Sigmoid colon (tissue), 7 donors: ENCODE results near the gene TMEM176A. TPM values are rescaled to one million over a fixed set of nuclear protein-coding genes. Genes with fewer than 3 reads are reported as not detected.

Experiments
- DNase-seq: peaks from one replicate; pipeline ENCODE4 v3.0.0-alpha.2; 2019
- H3K27ac ChIP-seq, 4 donors: fragments of 200-600 bp; sonication (generic); one replicate each; pipeline ENCODE4 v1.5.1; 2016 to 2019; ENCODE audit warnings: mild to moderate bottlenecking in 1 of 4
- H3K27me3 ChIP-seq, 3 donors: fragments of 200-600 bp; sonication (generic); one replicate each; pipeline ENCODE4 v1.5.1; 2019; ENCODE audit warnings: mild to moderate bottlenecking in 1 of 3
- H3K36me3 ChIP-seq, 4 donors: fragments of 200-600 bp; sonication (generic); one replicate each; pipeline ENCODE4 v1.5.1; 2016 to 2019
- H3K4me1 ChIP-seq, 4 donors: fragments of 200-600 bp; sonication (generic); one replicate each; pipeline ENCODE4 v1.5.1; 2017 to 2019
- H3K4me3 ChIP-seq, 4 donors: fragments of 200-600 bp; sonication (generic); one replicate each; pipeline ENCODE4 v1.5.1; 2017 to 2019; ENCODE audit warnings: mild to moderate bottlenecking in 2 of 4, moderate library complexity in 1 of 4
- H3K9me3 ChIP-seq, 4 donors: fragments of 200-600 bp in 3 of 4; sonication (generic) in 3 of 4; one replicate each; pipeline versions ENCODE4 v1.5.1 to v1.6.1; 2013 to 2019
- EP300 ChIP-seq, 4 donors: sonication (generic); formaldehyde crosslinking; IDR thresholded peaks; one replicate each; pipeline ENCODE4 v1.6.1; 2017; ENCODE audit warnings: antibody characterized with exemption in 4 of 4
- POLR2A ChIP-seq, 2 donors: fragments of 450-650 bp; IDR thresholded peaks; one replicate each; pipeline ENCODE4 v1.6.1; 2016; ENCODE audit warnings: antibody characterized with exemption in 2 of 2, mild to moderate bottlenecking in 2 of 2, moderate library complexity in 2 of 2
- POLR2AphosphoS5 ChIP-seq, 4 donors: sonication (generic); formaldehyde crosslinking; IDR thresholded peaks; one replicate each; pipeline ENCODE4 v1.6.1; 2017; ENCODE audit warnings: antibody characterized with exemption in 4 of 4
- WGBS, 2 donors: extraction: QIAGEN DNeasy Blood & Tissue Kit; methylation state at CpG; one replicate each; pipeline ENCODE4 v1.1.7; 2013; 5-methylcytosine and 5-hydroxymethylcytosine counted together
- intact Hi-C: fragments of 100-400 bp; cut with DNase I; formaldehyde crosslinking; loops from one replicate; pipeline ENCODE4 v1.15.1; 2023
- polyA plus RNA-seq, 3 donors: library from polyadenylated mRNA; stranded (reverse); fragments of 200-250 nt; gene quantifications; one replicate each; pipeline ENCODE4 v1.2.3, GENCODE V29; 2013
- total RNA-seq, 4 donors: library from RNA; depleted of rRNA; stranded (reverse); fragments of >200 nt; gene quantifications; one replicate each; pipeline ENCODE4 v1.1.0, GENCODE V29; 2016
- TF ChIP-seq, protein P1 (sequence below), 4 experiments: fragments of 450-650 bp in 3 of 4; fragments of 200-600 bp in 1 of 4; IDR thresholded peaks; one replicate each; pipeline ENCODE4 v1.5.1; 2016 to 2019; ENCODE audit warnings: antibody characterized with exemption in 4 of 4, mild to moderate bottlenecking in 3 of 4, moderate library complexity in 2 of 4
- donor health status: healthy with polysubstance abuse.
- donor health status: Bipolar disorder and iron deficiency.
- donor health status: healthy.

TMEM176A gene
- total and polyA plus RNA-seq, 7 donors, result 19.9 to 150 (median 28.1) TPM

DNA sequence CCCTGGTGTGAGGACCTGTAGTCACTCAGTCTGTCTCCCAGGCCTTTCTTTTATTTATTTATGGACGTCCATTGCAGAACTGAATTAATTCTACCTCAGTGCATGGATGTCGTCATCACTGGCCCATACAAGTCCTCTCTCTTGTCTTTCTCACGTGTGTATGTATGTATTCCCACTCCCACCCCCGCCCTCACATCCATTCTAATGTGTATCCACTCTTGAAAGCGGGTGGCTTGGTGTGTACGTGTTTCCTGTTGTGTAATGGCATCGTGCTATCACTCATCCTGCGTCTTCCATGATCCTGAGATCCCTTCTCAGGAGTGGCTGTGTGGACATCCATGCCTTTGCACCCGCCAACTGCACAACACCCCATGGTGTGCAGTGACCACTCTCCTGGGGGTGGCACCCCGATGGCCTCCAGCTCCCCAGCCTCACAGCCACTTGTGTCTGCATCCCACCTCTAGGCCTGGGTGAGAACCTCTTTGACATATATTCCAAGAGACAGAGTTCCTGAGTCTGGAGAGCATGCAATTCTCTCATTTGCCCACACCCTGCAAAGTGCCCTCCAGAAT, 48.7 kb downstream of the TMEM176A start:
- peaks cover 0 to 12% (median 0%) of the 10 kb centered on the region in 4 donors for H3K4me1 ChIP-seq
- H3K9me3 ChIP-seq, result no peaks in the 10 kb centered on the region
- TF ChIP-seq POLR2A (IDR thresholded peaks at IDR 0.05) (no peak), EP300 (IDR thresholded peaks at IDR 0.05) (no peak), POLR2AphosphoS5 (IDR thresholded peaks at IDR 0.05) (no peak)
- TF ChIP-seq, protein P1, sequence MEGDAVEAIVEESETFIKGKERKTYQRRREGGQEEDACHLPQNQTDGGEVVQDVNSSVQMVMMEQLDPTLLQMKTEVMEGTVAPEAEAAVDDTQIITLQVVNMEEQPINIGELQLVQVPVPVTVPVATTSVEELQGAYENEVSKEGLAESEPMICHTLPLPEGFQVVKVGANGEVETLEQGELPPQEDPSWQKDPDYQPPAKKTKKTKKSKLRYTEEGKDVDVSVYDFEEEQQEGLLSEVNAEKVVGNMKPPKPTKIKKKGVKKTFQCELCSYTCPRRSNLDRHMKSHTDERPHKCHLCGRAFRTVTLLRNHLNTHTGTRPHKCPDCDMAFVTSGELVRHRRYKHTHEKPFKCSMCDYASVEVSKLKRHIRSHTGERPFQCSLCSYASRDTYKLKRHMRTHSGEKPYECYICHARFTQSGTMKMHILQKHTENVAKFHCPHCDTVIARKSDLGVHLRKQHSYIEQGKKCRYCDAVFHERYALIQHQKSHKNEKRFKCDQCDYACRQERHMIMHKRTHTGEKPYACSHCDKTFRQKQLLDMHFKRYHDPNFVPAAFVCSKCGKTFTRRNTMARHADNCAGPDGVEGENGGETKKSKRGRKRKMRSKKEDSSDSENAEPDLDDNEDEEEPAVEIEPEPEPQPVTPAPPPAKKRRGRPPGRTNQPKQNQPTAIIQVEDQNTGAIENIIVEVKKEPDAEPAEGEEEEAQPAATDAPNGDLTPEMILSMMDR (IDR thresholded peaks at IDR 0.05), result no peak
- H3K27me3 ChIP-seq, result peaks cover 0 to 6% (median 6%) of the 10 kb centered on the region in 3 donors
- peak; percentile 29 for DNase-seq
- intact Hi-C loops, result no loop called here
- H3K36me3 ChIP-seq, result no peaks in the 10 kb centered on the region
- WGBS, 2 donors, result 90 to 91% methylated on average over 10 of the region's 10 CpGs
- H3K4me3 ChIP-seq, result no peak overlapping the region
- no peak overlapping the region for H3K27ac ChIP-seq

DNA sequence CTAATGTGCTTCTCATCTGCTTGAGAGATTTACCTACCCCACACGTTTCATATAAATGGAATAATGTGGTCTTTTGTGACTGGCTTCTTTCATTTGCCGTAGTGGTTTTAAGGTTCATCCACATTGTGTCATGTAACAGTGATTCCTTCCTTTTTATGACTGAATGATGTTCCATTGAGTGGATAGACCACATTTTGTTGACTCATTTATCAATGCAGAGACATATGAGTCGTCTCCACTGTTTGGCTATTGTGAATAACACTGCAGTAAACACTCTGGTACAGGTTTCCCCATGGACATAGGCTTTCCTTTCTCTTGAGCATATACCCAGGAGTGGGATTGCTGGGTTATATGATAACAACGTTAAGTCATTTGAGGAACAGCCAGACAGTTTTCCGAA, 49.7 kb downstream of the TMEM176A start:
- WGBS, 2 donors, result 87 to 88% methylated on average over 5 of the region's 5 CpGs
- intact Hi-C loops, result no loop called here

DNA sequence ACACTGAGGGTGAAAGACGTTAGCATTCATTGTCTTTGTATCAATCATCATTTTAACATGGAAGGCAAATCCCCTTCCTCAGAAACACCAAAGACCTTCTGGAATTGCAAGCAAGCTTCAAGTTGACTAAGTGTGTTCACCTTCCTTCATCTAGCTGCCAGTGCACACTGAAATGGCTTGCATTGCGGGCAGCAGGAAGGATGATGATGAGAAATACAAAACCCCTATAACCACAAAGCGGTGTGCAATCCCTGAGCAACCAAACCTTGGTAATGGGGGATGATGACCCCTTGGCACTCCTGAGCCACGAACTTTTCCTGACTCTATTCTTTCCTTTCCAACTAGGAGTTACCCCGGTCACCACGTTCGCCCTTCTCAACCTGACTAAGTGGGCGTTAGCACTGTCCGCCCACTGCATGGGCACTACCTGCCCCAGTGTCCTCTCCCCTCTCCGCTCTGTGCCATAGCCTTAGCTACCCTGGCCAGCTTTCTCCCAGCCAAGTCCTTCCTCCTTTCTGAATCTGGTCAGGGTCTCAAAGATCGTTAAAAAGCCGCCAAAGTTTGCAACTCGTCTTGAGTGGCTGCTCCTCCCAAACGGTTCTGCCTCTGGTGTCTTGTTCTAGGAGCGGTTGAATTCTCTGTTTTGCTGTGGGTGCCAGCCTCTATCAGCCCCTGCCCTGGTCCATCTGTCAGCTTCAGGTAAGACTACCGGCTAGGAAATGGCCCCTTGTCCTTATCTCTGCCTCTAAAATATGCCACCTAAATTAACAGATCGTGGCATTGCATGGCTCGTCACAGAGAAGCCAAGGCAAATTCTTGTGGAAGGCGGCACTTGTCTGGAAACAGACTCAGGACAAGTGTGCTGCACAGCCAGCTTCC, 51.2 kb downstream of the TMEM176A start:
- WGBS, 2 donors, result 72 to 79% methylated on average over 19 of the region's 19 CpGs
- Histone ChIP-seq H3K9me3 (no peaks in the 10 kb centered on the region), H3K4me1 (no peaks in the 10 kb centered on the region), H3K4me3 (no peak overlapping the region), H3K27me3 (peaks cover 0 to 10% (median 6%) of the 10 kb centered on the region in 3 donors), H3K27ac (no peak overlapping the region), H3K36me3 (no peaks in the 10 kb centered on the region)
- DNase-seq, result peak; percentile 25
- TF ChIP-seq POLR2AphosphoS5 (IDR thresholded peaks at IDR 0.05), result no peak
- TF ChIP-seq POLR2A (IDR thresholded peaks at IDR 0.05), result no peak
- TF ChIP-seq EP300 (IDR thresholded peaks at IDR 0.05), result no peak
- intact Hi-C loops, result no loop called here

More for the DNA sequence above, 49.7 kb downstream of the TMEM176A start:
- H3K36me3 ChIP-seq, result no peaks in the 10 kb centered on the region
- DNase-seq, result no peak
- H3K4me3 ChIP-seq, result no peak overlapping the region
- H3K27ac ChIP-seq, result no peak overlapping the region
- H3K9me3 ChIP-seq, result no peaks in the 10 kb centered on the region
- TF ChIP-seq, protein P1 (IDR thresholded peaks at IDR 0.05), result no peak
- TF ChIP-seq POLR2AphosphoS5 (IDR thresholded peaks at IDR 0.05) (no peak), POLR2A (IDR thresholded peaks at IDR 0.05) (no peak), EP300 (IDR thresholded peaks at IDR 0.05) (no peak)
- H3K4me1 ChIP-seq, result peaks cover 0 to 10% (median 0%) of the 10 kb centered on the region in 4 donors
- H3K27me3 ChIP-seq, result peaks cover 0 to 10% (median 6%) of the 10 kb centered on the region in 3 donors

DNA sequence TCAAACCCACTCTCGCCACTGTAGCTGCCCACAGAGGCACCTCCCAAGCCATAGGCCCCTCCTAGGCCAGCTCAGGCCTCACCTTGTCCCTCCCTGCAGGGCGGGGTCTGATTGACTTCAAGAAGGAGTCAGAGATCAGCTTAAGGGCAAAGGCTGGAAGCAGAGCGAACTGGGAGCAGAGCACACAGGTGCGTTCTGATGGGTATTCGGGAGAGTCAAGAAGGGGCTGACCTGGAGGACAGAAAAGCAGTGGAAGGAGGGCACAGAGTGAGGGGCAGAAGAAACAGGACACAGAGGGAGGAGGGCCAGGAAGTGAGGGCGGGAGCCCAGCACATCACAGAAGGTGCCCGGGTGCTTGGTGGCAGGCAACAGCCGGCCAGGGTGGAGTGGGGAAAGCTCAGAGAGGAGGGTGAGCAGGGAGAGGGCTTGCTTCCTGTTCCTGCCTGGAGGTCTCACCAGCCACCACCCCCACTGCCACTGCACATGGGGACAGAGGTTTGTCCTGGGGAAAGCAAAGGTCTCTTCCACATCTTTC, 51.9 kb downstream of the TMEM176A start, which contains the start of gene AOC1:
Gene AOC1 (plus strand): TSS at position 147 of the 535 bp plus-strand sequence. CDS start 3,954 bp downstream, outside the sequence.
- H3K27me3 ChIP-seq, result peaks cover 0 to 10% (median 6%) of the 10 kb centered on the region in 3 donors
- WGBS, 2 donors, result 13 to 38% methylated on average over 8 of the region's 8 CpGs
- peak within 1 kb of the TSS in 1 of 4 donors; percentile 19 for H3K27ac ChIP-seq
- H3K4me1 ChIP-seq, result no peaks in the 10 kb centered on the region
- H3K4me3 ChIP-seq, result no peak within 1 kb of the TSS
- DNase-seq, result peak; percentile 47
- no peaks in the 10 kb centered on the region for H3K9me3 ChIP-seq
- intact Hi-C loops, result no loop called here
- peak in 1 of 2 donors; percentile 76 for TF ChIP-seq POLR2A (IDR thresholded peaks at IDR 0.05)
- TF ChIP-seq EP300 (IDR thresholded peaks at IDR 0.05), result no peak
- TF ChIP-seq POLR2AphosphoS5 (IDR thresholded peaks at IDR 0.05), result peak in 1 of 4 donors; percentile 39
- TF ChIP-seq, protein P1 (IDR thresholded peaks at IDR 0.05), result no peak
- H3K36me3 ChIP-seq, result no peaks in the 10 kb centered on the region
